HepG2 (cell line): ENCODE measurements around the gene MYH3. TPM values are rescaled to one million over a fixed set of nuclear protein-coding genes. Genes with fewer than 3 reads are reported as not detected.

Experiments
- ATAC-seq: fragments of 200-7000 bp; cut with Tn5 transposase; 3 replicates; pipeline ENCODE4 v1.9.1; 2020; ENCODE audit warnings: mild to moderate bottlenecking, moderate library complexity
- BruUV-seq: library from RNA; stranded (reverse); fragments of 400-500 nt; replicated peaks from 2 replicates; lab custom pipeline; 2021; lab: Mats Ljungman, UMichigan
- CTCF ChIA-PET: fragments of 300-600 bp; formaldehyde crosslinking; extraction: SDS; loops from one replicate; lab custom pipeline; 2021; ENCODE audit warnings: low total read pairs, inconsistent platforms, low intra/inter-chr PET ratio; lab: Yijun Ruan, JAX
- POLR2A ChIA-PET: fragments of 350-600 bp; sonication (Branson Sonifier 250); formaldehyde crosslinking; loops from one replicate; lab custom pipeline; 2020; ENCODE audit warnings: antibody characterized with exemption, inconsistent platforms; lab: Yijun Ruan, JAX
- DNase-seq: peaks from one replicate; pipeline ENCODE4 v3.0.0-alpha.2; 2015; ENCODE audit warnings: low spot score
- FAIRE-seq: peaks from 3 replicates; lab custom pipeline; 2011; peaks lifted over from hg19 to GRCh38; lab: Jason Lieb, UNC
- H2AFZ ChIP-seq: one replicate; pipeline ENCODE4 v1.6.1; 2011; ENCODE audit warnings: low read length, inconsistent platforms
- H3K27ac ChIP-seq: fragments of 300-600 bp; 3 replicates; pipeline ENCODE4 v1.8.0; 2011; ENCODE audit warnings: mixed run types, mild to moderate bottlenecking, mixed read lengths, low read length, inconsistent platforms; ENCODE audit not compliant: insufficient read depth; ENCODE audit errors: extremely low read length
- H3K27me3 ChIP-seq, 2 experiments: fragments of 200-600 bp in 1 of 2; 2 replicates in 1 of 2; 3 replicates in 1 of 2; pipeline versions ENCODE4 v1.6.0 to v1.8.0; 2011; ENCODE audit warnings: low read length in 2 of 2, mild to moderate bottlenecking in 2 of 2, moderate library complexity in 2 of 2, inconsistent platforms in 1 of 2; ENCODE audit not compliant: insufficient read depth in 2 of 2, control insufficient read depth in 1 of 2
- H3K36me3 ChIP-seq, 2 experiments: fragments of 200-600 bp in 1 of 2; replicated peaks in 1 of 2; 2 replicates in 1 of 2; 3 replicates in 1 of 2; pipeline versions ENCODE4 v1.5.1 to v1.8.0; 2011; ENCODE audit warnings: low read length in 2 of 2, inconsistent platforms in 1 of 2; ENCODE audit not compliant: insufficient read depth in 2 of 2, control insufficient read depth in 1 of 2
- H3K4me1 ChIP-seq: 2 replicates; pipeline ENCODE4 v1.5.1; 2012; ENCODE audit warnings: low read length, inconsistent platforms; ENCODE audit not compliant: insufficient read depth
- H3K4me2 ChIP-seq: 2 replicates; pipeline ENCODE4 v1.6.0; 2011; ENCODE audit warnings: low read depth, low read length, inconsistent platforms
- H3K4me3 ChIP-seq, 3 experiments: fragments of 200-600 bp in 1 of 3; sonication (generic), shearing (Covaris generic) in 1 of 3; replicated peaks in 1 of 3; 2 replicates each; pipeline ENCODE4 v1.5.1; 2011 to 2016; ENCODE audit warnings: low read length in 3 of 3, inconsistent platforms in 2 of 3, low read depth in 2 of 3, mild to moderate bottlenecking in 2 of 3, control low read depth in 1 of 3, mixed read lengths in 1 of 3; ENCODE audit not compliant: insufficient read depth in 1 of 3
- H3K79me2 ChIP-seq: one replicate; pipeline ENCODE4 v1.6.1; 2011; ENCODE audit warnings: low read length, inconsistent platforms; ENCODE audit not compliant: insufficient read depth
- H3K9ac ChIP-seq: 2 replicates; pipeline ENCODE4 v1.6.0; 2011; ENCODE audit warnings: mild to moderate bottlenecking, low read depth, low read length, inconsistent platforms; ENCODE audit not compliant: insufficient read depth
- H3K9me3 ChIP-seq: 2 replicates; pipeline ENCODE4 v1.5.1; 2012; ENCODE audit warnings: mild to moderate bottlenecking, low read length
- H4K20me1 ChIP-seq: 2 replicates; pipeline ENCODE4 v1.6.0; 2011; ENCODE audit warnings: inconsistent platforms, mild to moderate bottlenecking, low read length, moderate library complexity; ENCODE audit not compliant: insufficient read depth
- AFF4 ChIP-seq: sonication (generic); formaldehyde crosslinking; IDR thresholded peaks from 2 replicates; pipeline ENCODE4 v1.4.0; 2020; ENCODE audit warnings: missing genetic modification reagents
- FUBP1 ChIP-seq: sonication (generic); formaldehyde crosslinking; IDR thresholded peaks from 2 replicates; pipeline ENCODE4 v1.5.1; 2020; ENCODE audit warnings: missing genetic modification reagents, mild to moderate bottlenecking, borderline replicate concordance
- MAZ ChIP-seq, 2 experiments: sonication (generic) in 1 of 2; formaldehyde crosslinking in 1 of 2; IDR thresholded peaks; 2 replicates each; pipeline versions ENCODE4 v1.5.0 to v1.6.1; 2012 to 2020; ENCODE audit warnings: low read depth in 2 of 2, mild to moderate bottlenecking in 2 of 2, borderline replicate concordance in 1 of 2, improper control_type of control experiment in 1 of 2, low read length in 1 of 2, missing genetic modification reagents in 1 of 2, moderate library complexity in 1 of 2
- SIX4 ChIP-seq: sonication (generic); formaldehyde crosslinking; IDR thresholded peaks from 2 replicates; pipeline ENCODE4 v1.4.0; 2020; ENCODE audit warnings: missing genetic modification reagents
- TEAD3 ChIP-seq: optimal IDR thresholded peaks from 2 replicates; pipeline ENCODE3; 2016; ENCODE audit warnings: borderline replicate concordance
- TIGD3 ChIP-seq: sonication (generic); formaldehyde crosslinking; IDR thresholded peaks from 2 replicates; pipeline ENCODE4 v1.5.1; 2020; ENCODE audit warnings: mild to moderate bottlenecking, missing genetic modification reagents, borderline replicate concordance
- TRIM24 ChIP-seq: sonication (generic); formaldehyde crosslinking; IDR thresholded peaks from 2 replicates; pipeline ENCODE4 v1.8.0; 2022; ENCODE audit warnings: mild to moderate bottlenecking, missing genetic modification reagents
- YEATS4 ChIP-seq: sonication (generic); formaldehyde crosslinking; IDR thresholded peaks from 2 replicates; pipeline ENCODE4 v1.4.0; 2020; ENCODE audit warnings: missing genetic modification reagents, borderline replicate concordance
- ZBTB39 ChIP-seq: sonication (generic); formaldehyde crosslinking; IDR thresholded peaks from 2 replicates; pipeline ENCODE4 v1.5.0; 2020; ENCODE audit warnings: missing genetic modification reagents
- ZNF691 ChIP-seq: sonication (generic); formaldehyde crosslinking; IDR thresholded peaks from 2 replicates; pipeline ENCODE4 v1.4.0; 2020; ENCODE audit warnings: missing genetic modification reagents, low read depth, mild to moderate bottlenecking, borderline replicate concordance
- ZNF747 ChIP-seq: sonication (generic); formaldehyde crosslinking; IDR thresholded peaks from 2 replicates; pipeline ENCODE4 v1.8.1; 2023; ENCODE audit warnings: missing genetic modification reagents, mild to moderate bottlenecking, borderline replicate concordance
- WGBS: methylation state at CpG from one replicate; pipeline ENCODE4 v1.1.6; 2017; ENCODE audit warnings: low lambda C conversion rate; 5-methylcytosine and 5-hydroxymethylcytosine counted together
- in situ Hi-C: cut with HindIII; loops from 2 replicates; pipeline ENCODE4 v1.10.0; 2017; ENCODE audit warnings: low pct_unique_long_range_greater_than_20kb; ENCODE audit not compliant: extremely low pct_ligation_motif_present
- intact Hi-C: fragments of 100-400 bp; cut with micrococcal nuclease; formaldehyde crosslinking; loops from one replicate; pipeline ENCODE4 v1.10.0; 2022; ENCODE audit not compliant: unreplicated experiment
- polyA plus RNA-seq, 8 experiments: library from polyadenylated mRNA; depleted of rRNA in 3 of 8; stranded (reverse) in 7 of 8; unstranded in 1 of 8; fragments of >200 nt; fragmentation: Illumina TruSeq in 4 of 8; extraction: Trizol in 4 of 8; gene quantifications; 2 replicates each; pipeline versions ENCODE4 v1.2.1 to v1.2.3, GENCODE V29; 2011 to 2016; ENCODE audit warnings: low read depth in 4 of 8, missing spikeins in 1 of 8, mixed read lengths in 1 of 8; ENCODE audit not compliant: insufficient read depth in 1 of 8
- total RNA-seq, 5 experiments: library from RNA; depleted of rRNA; stranded (reverse); fragments of >200 nt; fragmentation: Illumina TruSeq; extraction: Trizol; gene quantifications; 2 replicates each; pipeline ENCODE4 v1.2.3, GENCODE V29; 2016; ENCODE audit warnings: low read depth in 1 of 5

Gene MYH3
- total and polyA plus RNA-seq, 2 of the 13 experiments (the other 11 are each of a cell fraction or from before 2014, with no cell fraction given) = 2.5 to 4.5 TPM

GRCh38 chr17:10640475-10640874 is 16.6 kb downstream of the MYH3 start:
- CTCF ChIA-PET = no interaction called here
- BruUV-seq = no TSS peak
- no peak for TF ChIP-seq MAZ (IDR thresholded peaks at IDR 0.05; ENCODE audit: borderline replicate concordance, low read depth, low read length)
- no peak for TF ChIP-seq MAZ (CRISPR knock-in tag; IDR thresholded peaks at IDR 0.05; ENCODE audit: low read depth)
- no peak for TF ChIP-seq YEATS4 (CRISPR knock-in tag)
- TF ChIP-seq ZNF747 (CRISPR knock-in tag) = no peak
- TF ChIP-seq TIGD3 (CRISPR knock-in tag) = no peak
- no peak for TF ChIP-seq AFF4 (CRISPR knock-in tag)
- no peak for TF ChIP-seq SIX4 (CRISPR knock-in tag)
- no peak for TF ChIP-seq ZBTB39 (CRISPR knock-in tag)
- TF ChIP-seq FUBP1 (CRISPR knock-in tag) = no peak
- no peak for TF ChIP-seq TEAD3
- no peak for TF ChIP-seq TRIM24 (CRISPR knock-in tag)
- TF ChIP-seq ZNF691 (CRISPR knock-in tag) = no peak

More at GRCh38 chr17:10640475-10640874, 16.6 kb downstream of the MYH3 start:
- peaks cover 1 to 16% of the 10 kb centered on the region in 2 experiments; a peak in 3 of 5 replicates for H3K36me3 ChIP-seq
- no peak for ATAC-seq
- no peaks in the 10 kb centered on the region for H3K27me3 ChIP-seq
- POLR2A ChIA-PET = no interaction called here
- WGBS = 62% methylated on average over 3 of the region's 3 CpGs
- no peak for FAIRE-seq
- DNase-seq = no peak
- no peak overlapping the region for H2AFZ ChIP-seq
- H3K27ac ChIP-seq = no peak overlapping the region
- no peaks in the 10 kb centered on the region for H4K20me1 ChIP-seq
- H3K79me2 ChIP-seq = no peaks in the 10 kb centered on the region
- no peaks in the 10 kb centered on the region for H3K4me1 ChIP-seq
- H3K4me3 ChIP-seq = no peak overlapping the region
- no peak overlapping the region for H3K9ac ChIP-seq
- H3K9me3 ChIP-seq = no peaks in the 10 kb centered on the region
- in situ Hi-C loops (no loop called here), intact Hi-C loops (no loop called here)
- no peak overlapping the region for H3K4me2 ChIP-seq
